ENCODE data around the gene PLEKHA6.
"Not testable (repeated sequence)": the region's sequence is repeated elsewhere in the genome, so short reads cannot be mapped to it uniquely, and the experiment has no call there.

Gene PLEKHA6

DNA sequence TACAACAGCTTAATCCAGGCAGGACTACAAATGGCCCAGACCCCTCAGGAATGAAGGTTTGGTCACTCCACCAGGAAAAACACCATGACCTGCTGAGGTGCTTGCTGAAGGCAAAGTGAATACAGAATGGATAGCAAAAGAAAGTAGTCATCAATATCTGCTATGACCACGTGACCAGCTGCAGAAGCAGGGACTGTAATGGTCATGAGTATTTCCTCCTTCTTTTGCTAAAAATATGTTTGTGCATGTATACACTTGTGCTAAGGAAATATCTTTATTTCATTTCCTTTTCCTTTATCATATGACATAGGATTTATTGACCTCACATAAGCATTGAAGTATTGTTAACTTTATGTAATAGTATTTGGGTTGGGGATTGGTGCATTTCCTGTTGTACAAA, 119.5 kb downstream of the PLEKHA6 start:
- DNase-seq (ENCODE audit: low read depth in 4 of 4, low spot score in 1 of 4) = no peak

- not testable (repeated sequence) for DNase-seq (ENCODE audit: low read depth in 4 of 4, low spot score in 1 of 4)
Measured at GRCh38 chr1:204239401-204239800, 120.3 kb downstream of the PLEKHA6 start.

- DNase-seq (ENCODE audit: low read depth in 4 of 4, low spot score in 1 of 4) = not testable (repeated sequence)
Measured at GRCh38 chr1:204238520-204238919, 121.2 kb downstream of the PLEKHA6 start.

DNA sequence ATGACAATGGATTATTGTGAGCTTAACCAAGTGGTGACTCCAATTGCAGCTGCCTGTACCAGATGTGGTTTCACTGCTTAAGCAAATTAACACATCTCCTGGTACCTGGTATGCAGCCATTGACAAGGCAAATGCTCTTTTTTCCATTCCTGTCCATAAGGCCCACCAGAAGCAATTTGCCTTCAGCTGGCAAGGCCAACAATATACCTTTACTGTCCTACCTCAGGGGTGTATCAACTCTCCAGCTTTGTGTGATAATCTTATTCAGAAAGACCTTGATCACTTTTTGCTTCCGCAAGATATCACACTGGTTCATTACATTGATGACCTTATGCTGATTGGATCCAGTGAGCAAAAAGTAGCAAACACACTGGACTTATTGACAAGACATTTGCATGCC, 122.2 kb downstream of the PLEKHA6 start:
- not testable (repeated sequence) for DNase-seq (ENCODE audit: low read depth in 4 of 4, low spot score in 1 of 4)

DNA sequence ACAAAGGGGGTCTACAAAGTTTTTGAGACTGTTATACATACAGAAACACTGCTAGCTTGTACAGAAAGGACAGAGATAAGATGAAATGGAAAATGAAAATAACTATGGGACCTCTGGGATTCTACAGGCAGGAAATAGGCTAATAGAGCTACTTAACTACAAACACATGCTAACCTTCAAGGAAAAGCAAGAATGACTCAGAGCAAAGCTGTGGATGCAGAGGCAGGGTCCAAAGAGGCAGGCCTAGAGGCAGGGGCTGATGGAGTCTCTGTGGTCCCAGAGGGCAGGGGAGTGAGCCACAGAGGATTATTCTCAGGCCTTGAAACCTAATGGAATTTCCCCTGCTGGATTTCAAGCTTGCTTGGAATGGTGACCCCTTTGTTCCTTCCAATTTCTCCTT, 127.2 kb downstream of the PLEKHA6 start:
- DNase-seq (ENCODE audit: low read depth in 4 of 4, low spot score in 1 of 4) = no peak

DNA sequence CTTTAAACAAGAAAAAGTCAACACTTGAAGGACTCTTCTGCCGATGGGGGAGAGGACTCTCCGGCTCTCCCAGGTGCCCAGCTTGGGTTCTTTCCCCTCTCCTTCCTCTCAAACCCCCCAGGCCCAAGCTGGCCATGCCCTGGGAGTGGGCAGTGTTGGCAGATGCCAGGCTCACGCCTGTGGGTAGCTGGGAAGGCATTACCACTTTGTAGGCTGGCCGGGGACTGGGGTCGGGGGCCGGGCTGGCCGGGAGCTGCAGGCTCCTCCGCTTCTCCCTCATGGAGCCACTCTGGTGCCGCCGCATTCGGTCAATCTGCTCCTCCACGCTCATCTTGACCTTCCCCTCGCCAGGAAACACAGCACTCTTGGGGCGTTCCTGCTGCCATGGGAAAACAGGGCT, 129.5 kb downstream of the PLEKHA6 start:
- no peak for DNase-seq (ENCODE audit: low read depth in 4 of 4, low spot score in 1 of 4)

DNA sequence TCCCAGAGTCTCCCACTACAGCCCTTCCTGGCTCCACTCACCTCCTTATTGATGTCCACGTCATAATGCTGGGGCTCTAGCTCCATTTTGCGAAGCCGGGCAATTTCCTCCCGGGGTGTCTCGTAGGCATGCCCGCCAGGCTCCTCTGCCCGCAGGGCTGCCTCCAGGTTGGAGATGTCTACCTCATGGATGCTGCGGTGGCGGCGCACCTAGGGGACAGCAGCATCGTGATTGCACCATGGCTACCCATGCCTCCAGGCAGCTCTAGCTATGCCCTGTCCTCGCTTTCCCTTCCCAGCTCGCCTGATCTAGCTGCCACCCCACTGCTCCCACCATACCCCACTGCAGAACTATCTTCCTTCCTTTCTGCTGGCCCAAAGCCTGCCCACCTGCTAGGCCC, 130.8 kb downstream of the PLEKHA6 start:
- DNase-seq (ENCODE audit: low read depth in 4 of 4, low spot score in 1 of 4) = no peak

DNA sequence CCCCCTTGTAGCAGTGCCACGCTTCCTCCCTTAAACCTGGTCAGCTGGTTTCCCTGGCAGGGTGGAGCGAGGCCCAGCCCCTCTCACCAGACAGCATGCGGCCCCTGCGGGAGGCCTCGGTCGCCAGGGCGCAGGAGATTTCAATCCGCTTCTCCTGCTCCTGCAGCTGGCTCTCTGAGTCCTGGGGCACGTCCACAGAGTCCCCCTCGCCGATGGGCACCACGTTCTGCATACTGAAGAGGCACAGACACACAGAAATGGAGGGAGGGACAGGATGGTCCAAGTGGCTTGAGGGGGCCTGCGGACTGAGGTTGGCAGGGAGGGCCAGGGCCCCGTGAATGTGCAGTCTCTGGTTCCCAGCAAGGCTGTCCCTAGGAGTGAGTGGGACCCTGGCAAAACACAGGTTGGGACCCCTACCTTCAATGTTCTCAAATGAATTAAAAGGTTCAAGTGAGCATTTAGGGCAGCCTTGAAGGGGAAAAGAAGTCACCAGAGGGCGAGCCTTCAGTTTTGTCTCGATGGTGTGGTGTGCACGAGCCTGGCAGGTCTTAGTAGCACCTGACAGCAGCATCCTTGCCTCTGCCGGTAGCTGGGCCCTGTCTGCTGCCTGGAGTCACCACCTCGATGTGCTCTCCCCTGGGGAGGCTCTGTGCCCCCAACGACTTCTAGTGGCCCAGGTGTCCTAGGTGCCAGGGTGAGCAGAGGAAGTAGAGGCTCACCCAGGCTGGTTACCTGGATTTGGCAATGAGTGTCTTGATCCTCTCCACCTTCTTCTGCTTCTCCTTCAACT, 131.5 kb downstream of the PLEKHA6 start:
- DNase-seq (ENCODE audit: low read depth in 4 of 4, low spot score in 1 of 4) = no peak

- DNase-seq (ENCODE audit: low read depth in 4 of 4, low spot score in 1 of 4) = no peak
Measured at GRCh38 chr1:204227351-204227750, 132.4 kb downstream of the PLEKHA6 start.

DNA sequence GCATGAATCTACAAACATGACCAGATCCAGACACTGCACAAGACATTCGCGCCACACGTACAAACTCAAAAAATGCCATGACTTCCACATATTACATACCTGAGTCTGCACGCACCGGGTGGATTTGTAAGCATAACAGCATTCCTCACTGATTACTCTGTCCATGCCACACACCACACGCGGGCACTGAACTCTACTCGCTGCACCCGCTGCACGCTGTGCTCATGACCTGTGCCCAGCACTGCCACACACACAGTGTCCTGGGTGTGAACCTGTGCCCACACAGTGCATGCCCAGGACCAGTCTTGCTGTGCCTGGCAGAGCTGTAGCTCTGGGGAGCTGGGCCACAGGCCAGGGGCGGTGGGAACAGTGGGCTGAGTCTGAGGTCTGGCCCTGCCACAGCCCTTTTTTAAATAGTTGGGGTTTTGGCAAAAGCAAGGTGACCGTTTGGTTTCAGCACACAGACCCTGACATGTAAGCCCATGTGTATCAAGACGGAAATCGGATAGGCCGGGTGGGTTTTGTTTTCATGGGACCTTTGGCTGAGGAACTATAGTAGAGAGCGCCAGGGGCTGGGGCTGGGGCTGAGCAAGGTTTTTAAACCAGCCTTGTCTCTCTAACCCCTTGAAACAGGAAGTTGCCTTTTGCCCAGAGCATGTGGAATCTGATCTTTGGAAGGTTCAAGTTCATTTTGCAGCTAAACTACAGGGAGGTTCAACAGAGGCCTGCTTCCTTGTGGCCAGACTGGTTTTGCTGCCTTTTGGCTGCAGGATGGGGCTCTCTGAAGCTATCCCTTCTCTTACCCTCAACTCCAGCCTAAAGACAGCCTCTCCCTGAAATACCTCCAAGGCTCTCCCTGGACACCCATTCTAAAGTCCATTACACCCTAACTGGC, 133.6 kb downstream of the PLEKHA6 start:
- no peak for DNase-seq (ENCODE audit: low read depth in 4 of 4, low spot score in 1 of 4)

GRCh38 chr1:204224655-204225054, 135.1 kb downstream of the PLEKHA6 start:
- DNase-seq (ENCODE audit: low read depth in 4 of 4, low spot score in 1 of 4) = no peak

DNA sequence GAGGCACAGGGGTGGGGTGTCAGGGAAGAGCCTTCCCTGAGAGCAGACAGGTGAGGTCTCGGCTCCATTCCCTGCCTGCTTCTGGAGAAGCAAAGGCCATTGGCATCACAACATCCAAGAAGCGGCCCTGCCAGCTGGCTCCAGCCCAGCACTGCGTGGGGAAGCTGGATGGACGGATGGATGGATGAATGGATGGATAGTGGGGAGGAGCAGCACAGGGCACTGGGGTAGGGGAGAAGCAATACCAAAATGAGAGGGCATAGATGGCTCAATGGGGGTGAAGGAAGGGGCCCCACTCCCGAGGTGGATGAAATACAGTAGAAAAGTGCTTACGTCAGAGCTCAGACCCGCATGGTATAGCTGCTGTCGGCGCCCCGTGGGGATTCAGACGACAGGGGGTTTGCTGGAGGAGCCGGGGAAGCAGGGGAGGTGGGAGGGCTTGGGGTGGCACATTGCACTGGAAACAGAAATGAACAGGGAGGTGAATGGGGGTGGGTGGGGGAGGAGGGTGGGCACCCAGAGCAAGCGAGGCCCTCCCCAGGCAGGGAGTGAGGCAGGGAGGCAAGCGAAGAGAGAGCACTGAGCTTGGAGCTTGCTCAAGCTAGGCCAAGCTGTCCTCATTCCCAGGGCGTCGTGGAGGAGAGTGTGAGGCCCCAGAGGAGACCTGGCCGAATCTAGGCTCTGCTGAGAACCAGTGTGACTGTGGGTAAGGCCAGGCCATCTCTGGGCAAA, 136.4 kb downstream of the PLEKHA6 start:
- no peak for DNase-seq (ENCODE audit: low read depth in 4 of 4, low spot score in 1 of 4)

DNA sequence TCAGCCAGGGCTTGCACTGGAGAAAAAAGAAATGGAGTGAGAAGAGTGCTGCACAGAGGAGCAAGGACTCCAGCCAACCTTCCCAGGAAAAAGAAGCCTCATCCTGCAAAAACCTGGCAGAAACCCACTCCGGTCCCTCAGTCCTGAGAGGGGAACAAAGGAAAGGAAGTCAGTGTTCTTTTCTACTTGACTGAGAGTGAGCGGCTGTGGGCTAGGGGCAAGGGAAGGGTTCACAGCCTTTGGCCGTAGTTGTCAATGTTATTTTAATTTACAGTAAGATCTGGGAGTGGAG, 137.0 kb downstream of the PLEKHA6 start:
- no peak for DNase-seq (ENCODE audit: low read depth in 4 of 4, low spot score in 1 of 4)

- no peak for DNase-seq (ENCODE audit: low read depth in 4 of 4, low spot score in 1 of 4)
Measured at GRCh38 chr1:204222006-204222763, 137.5 kb downstream of the PLEKHA6 start.

GRCh38 chr1:204221271-204221670, 138.5 kb downstream of the PLEKHA6 start:
- no peak for DNase-seq (ENCODE audit: low read depth in 4 of 4, low spot score in 1 of 4)

DNA sequence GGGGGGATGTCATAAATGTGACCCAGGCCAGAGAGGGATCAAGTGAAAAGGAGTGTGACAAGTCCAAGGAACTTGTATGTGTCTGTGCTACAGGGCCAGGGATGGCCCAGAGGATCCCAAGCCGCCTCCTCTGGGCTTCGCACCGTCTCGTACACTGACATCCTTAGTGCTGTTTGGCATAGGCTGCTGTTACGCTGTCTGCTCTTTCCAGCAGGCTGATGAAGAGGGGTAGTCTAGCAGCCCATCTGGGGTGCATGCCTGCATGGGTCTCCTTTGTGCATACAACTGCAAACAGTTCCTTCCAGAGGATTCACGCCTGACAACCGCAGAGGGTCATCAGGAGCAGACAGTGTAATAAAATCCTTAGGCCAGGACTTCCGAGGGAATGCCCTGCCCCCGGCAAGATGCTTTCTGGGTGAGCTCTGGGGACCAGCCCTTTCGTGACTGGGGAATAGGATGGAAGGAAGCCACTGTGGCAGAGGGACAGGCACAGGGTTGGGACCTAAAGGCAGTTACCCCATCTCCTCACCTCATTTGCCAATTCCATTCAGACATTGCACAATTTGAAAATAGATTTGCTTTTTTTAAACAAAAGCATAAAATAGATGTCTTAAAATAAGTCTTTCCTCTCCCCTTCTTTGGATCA, 139.6 kb downstream of the PLEKHA6 start:
- no peak for DNase-seq (ENCODE audit: low read depth in 4 of 4, low spot score in 1 of 4)

DNA sequence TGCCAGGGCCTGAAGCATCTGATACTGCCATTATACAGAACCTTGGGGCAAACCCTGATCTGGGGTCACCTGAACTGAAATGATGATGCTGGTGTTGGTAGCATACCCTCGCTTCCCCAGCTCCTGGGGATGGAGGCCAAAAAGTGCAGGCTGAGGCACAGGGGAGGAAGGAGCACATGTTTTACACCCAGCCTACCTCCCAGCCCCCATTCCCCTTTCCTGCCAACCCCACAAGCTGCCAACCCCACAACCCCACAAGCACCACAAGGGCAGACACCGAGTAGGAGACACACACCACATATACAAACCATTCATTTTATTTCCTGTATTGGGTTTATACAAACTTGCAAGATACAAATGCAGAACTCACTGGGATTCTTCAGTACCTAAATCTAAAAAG, 141.2 kb downstream of the PLEKHA6 start:
- DNase-seq (ENCODE audit: low read depth in 4 of 4, low spot score in 1 of 4) = no peak

DNA sequence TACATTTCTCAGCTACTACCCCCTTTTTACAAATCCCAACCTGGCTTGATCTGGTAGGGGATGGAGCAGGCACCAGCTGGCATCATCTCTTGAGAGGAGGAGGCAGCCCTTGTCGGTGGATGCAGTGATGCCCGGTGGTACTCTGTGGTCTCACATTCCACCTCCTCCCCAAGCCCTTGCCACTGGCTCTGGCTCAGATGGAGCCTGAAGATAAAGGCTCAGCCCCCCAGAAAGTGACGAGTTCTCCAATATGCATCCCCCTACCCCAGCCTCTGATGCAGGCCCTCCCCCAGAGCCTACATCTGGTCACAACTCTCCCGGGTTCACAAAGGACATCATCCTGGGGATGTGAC, 142.1 kb downstream of the PLEKHA6 start:
- DNase-seq (ENCODE audit: low read depth in 4 of 4, low spot score in 1 of 4) = no peak

DNA sequence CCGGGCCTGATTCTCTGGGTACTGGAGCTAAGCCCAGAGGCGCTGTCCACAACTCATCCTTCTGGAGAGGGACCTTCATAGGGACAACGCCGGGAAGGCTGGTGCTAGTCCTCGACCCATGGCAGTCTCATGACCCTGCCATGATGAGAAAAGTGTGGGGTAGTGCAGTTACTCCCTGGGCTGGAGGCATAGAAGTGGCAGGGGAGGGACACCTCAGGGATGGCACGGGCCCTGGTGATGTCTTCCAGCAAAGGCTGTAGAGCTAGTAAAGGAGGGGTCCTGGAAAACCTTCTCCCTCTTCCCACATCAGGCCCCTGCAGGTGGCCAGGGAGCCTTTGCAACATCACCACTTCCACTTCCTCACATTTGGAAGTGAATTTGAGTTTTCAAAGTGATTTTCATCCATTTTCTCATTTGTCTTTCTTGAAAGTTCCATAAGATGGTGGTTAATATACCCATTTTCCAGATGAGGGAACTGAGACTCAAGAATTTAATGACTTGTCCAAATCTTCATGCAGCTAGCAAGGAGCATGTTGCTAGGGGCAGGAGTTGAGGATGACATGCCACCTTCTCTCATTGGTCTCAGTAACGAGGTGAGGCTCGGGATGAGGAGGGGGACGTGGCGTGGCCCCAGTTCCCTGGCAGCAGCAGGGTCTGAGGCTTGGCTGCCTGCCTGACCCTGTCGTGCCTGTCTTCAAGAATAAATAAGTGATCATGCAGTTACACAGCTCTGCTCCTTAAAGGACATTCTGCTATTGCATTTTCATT, 142.7 kb downstream of the PLEKHA6 start:
- DNase-seq (ENCODE audit: low read depth in 4 of 4, low spot score in 1 of 4) = no peak

GRCh38 chr1:204216236-204216635, 143.5 kb downstream of the PLEKHA6 start:
- no peak for DNase-seq (ENCODE audit: low read depth in 4 of 4, low spot score in 1 of 4)

Data from stimulated activated CD4-positive, alpha-beta T cell treated with anti-CD3 and anti-CD28 coated beads, Interleukin-1b, Interleukin-23, amount 100 ng/mL, for 24 hours (primary cell).